ENCODE data around the gene AGAP1.

- TF ChIP-seq, protein P1, sequence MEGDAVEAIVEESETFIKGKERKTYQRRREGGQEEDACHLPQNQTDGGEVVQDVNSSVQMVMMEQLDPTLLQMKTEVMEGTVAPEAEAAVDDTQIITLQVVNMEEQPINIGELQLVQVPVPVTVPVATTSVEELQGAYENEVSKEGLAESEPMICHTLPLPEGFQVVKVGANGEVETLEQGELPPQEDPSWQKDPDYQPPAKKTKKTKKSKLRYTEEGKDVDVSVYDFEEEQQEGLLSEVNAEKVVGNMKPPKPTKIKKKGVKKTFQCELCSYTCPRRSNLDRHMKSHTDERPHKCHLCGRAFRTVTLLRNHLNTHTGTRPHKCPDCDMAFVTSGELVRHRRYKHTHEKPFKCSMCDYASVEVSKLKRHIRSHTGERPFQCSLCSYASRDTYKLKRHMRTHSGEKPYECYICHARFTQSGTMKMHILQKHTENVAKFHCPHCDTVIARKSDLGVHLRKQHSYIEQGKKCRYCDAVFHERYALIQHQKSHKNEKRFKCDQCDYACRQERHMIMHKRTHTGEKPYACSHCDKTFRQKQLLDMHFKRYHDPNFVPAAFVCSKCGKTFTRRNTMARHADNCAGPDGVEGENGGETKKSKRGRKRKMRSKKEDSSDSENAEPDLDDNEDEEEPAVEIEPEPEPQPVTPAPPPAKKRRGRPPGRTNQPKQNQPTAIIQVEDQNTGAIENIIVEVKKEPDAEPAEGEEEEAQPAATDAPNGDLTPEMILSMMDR (IDR thresholded peaks at IDR 0.05), result no peak
- TF ChIP-seq POLR2A (IDR thresholded peaks at IDR 0.05), result no peak
These were observed 39.4 kb downstream of the AGAP1 start for GRCh38 chr2:235533198-235533597.

Measured in right lobe of liver (tissue), 4 donors.